Activated naive CD4-positive, alpha-beta T cell treated with anti-CD3 and anti-CD28 coated beads for 36 hours (primary cell): ENCODE measurements around the gene TRPM5. TPM values are rescaled to one million over a fixed set of nuclear protein-coding genes. Genes with fewer than 3 reads are reported as not detected.

Experiments
- CTCF ChIA-PET: fragments of 350-600 bp; sonication (Branson Sonifier 250); formaldehyde crosslinking; loops from one replicate; lab custom pipeline; 2021; ENCODE audit warnings: antibody characterized with exemption; lab: Charles Lee
- DNase-seq: peaks from one replicate; pipeline ENCODE4 v3.0.0-alpha.2; 2020
- H3K27ac Mint-ChIP-seq: one replicate; pipeline ENCODE4 v1.8.0; 2021; ENCODE audit warnings: mild to moderate bottlenecking, mixed read lengths
- H3K27me3 Mint-ChIP-seq: one replicate; pipeline ENCODE4 v1.8.0; 2021; ENCODE audit warnings: low read depth, mixed read lengths
- H3K36me3 Mint-ChIP-seq: one replicate; pipeline ENCODE4 v1.8.0; 2021; ENCODE audit warnings: low read depth, mixed read lengths
- H3K4me1 Mint-ChIP-seq: one replicate; pipeline ENCODE4 v1.8.0; 2021; ENCODE audit warnings: low read depth, mixed read lengths
- H3K4me3 Mint-ChIP-seq: one replicate; pipeline ENCODE4 v1.8.0; 2021; ENCODE audit warnings: mild to moderate bottlenecking, moderate library complexity, mixed read lengths
- H3K9me3 Mint-ChIP-seq: one replicate; pipeline ENCODE4 v1.8.0; 2021; ENCODE audit warnings: mixed read lengths
- intact Hi-C: fragments of 100-400 bp; cut with micrococcal nuclease; formaldehyde crosslinking; loops from one replicate; pipeline ENCODE4 v1.15.1; 2023
- total RNA-seq, 2 experiments: library from RNA; stranded (reverse); gene quantifications; one replicate each; pipeline ENCODE4 v1.2.3, GENCODE V29; 2021

The TRPM5 gene
- total RNA-seq, 2 experiments from 2014 or later, result not detected

DNA sequence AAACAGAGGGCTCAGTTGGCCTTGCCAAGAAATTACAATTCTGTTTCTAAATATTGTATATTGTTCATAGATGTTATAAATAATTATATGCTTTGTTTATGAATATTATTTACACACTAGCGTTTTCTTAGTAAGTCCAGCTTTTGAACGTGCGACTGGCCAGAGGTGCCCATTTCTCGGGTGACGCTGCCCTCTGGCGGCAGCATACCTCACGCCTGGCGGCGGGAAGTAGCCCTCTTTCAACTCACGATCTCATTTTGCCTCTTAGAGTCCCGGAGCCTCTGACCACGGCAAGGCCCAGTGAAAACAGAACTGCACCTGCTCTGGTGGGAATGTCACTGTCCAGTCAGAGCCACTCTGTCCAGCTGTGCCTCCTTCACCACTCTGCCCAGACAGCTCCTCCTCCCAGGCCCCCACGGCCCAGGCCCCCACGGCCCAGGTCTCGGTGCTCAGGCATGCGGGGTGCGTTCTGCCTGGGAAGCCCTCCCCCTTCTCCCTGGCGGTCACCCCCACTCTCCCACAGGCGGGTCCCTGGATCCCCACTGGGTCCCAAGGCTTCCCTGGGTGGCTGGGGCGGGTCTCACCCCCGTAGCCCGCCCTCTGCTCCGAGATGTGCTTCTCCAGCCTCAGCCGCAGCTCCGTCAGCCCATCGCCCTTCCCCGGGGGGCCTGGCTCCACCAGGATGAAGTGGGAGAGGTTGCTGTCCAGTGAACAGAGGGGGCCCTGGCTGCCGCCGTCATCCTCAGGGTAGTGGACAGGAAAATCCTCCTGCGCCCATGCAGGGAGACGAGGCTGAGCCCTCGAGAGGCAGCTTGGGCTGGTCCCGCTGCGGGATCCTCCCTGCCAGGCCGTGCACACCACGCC, 24.4 kb downstream of the TRPM5 start:
- CTCF ChIA-PET, result interaction anchor here (0.6 to 7.9 kb wide), 26 partner anchors 11 to 594 kb away, joined by 3 to 197 read pairs (median 4); partner anchors contain the start of genes C11orf21, TSPAN32 and TSSC4
- no peaks in the 10 kb centered on the region for H3K27me3 Mint-ChIP-seq
- peak; percentile 72 for DNase-seq
- intact Hi-C loops, result loop anchor here (1.0 kb wide), 5 partner anchors 20 to 254 kb away; partner anchors contain the start of gene TSSC4
- H3K27ac Mint-ChIP-seq, result no peak overlapping the region
- H3K4me1 Mint-ChIP-seq, result peaks cover 2% of the 10 kb centered on the region
- no peaks in the 10 kb centered on the region for H3K36me3 Mint-ChIP-seq
- H3K4me3 Mint-ChIP-seq, result no peak overlapping the region
- H3K9me3 Mint-ChIP-seq, result no peaks in the 10 kb centered on the region

DNA sequence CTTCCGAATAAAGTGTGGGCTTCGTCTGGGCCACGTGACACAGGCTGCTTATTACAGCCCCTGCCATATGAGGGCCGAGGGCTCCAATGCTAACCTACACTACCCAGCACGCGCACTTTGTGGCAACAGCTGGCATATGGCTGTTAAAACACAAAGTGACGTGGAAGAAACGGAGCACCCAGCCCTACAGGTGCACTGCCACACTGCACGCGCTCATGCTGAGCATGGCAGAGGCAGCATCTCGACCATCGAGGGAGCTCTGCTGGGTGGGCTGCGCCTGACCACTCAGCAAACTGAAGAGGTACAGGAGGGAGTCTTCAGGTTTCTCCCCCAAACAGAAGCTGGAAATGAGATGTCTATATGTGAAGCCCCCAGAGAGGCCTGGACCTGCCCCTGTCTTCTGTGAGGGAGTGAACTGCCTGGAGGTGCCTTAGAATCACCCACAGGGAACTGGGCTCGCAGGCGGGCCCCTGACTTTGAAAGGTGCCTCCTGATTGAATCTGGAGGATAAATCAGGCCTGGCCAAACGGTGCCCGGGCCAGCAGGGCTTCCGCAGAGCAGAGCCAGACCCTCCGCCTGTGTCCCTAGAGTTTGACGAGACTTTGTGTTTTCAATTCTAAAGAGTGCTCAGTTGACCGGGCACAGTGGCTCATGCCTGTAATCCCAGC, 25.5 kb downstream of the TRPM5 start:
- H3K9me3 Mint-ChIP-seq, result no peaks in the 10 kb centered on the region
- peaks cover 2% of the 10 kb centered on the region for H3K4me1 Mint-ChIP-seq
- CTCF ChIA-PET, result interaction anchor here (0.6 to 7.9 kb wide), 12 partner anchors 10 to 595 kb away, joined by 3 to 197 read pairs (median 16); partner anchors contain the start of genes C11orf21, TSPAN32 and TSSC4
- H3K36me3 Mint-ChIP-seq, result no peaks in the 10 kb centered on the region
- intact Hi-C loops, result no loop called here
- H3K27me3 Mint-ChIP-seq, result no peaks in the 10 kb centered on the region
- no peak overlapping the region for H3K27ac Mint-ChIP-seq
- H3K4me3 Mint-ChIP-seq, result no peak overlapping the region
- no peak for DNase-seq

DNA sequence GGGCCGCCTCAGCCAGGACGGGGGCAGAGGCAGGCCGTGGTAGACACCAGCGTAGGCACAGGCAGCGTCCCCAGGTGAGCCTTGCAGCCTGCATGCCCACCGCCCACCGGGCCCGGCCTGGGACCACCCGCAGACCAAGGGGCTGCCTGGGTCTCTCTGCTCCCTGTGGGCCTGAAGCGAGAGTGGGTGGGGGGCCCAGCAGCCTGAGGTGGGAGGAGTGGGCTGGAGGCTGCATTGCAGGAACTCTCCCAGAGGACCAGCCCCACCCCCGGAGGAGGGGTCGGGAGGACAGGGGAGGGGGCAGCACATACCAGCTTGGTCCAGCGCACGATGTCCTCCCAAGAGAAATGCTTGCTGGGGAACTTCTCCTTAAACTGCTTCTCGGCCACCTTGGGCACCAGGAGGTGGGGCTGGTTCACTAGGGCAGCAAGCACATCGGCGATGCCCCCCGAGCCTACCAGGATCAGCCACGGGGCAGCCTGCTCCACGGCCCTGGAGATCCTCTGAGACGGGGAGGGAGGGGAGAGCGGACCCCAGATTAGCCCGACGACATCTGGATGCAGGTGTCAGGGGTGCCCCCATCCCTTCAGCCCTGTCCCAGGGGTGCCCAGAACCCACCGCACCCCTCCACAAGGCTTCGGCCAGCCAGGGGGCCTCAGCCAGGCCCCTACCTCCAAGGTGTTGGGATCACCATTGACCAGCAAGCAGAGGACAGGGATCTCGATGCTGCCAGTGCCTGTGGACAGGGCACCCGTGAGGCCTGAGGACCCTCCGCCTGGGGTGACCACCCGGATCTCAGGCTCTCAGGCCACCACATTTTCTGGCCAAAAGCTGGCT, 26.2 kb downstream of the TRPM5 start:
- no peaks in the 10 kb centered on the region for H3K36me3 Mint-ChIP-seq
- H3K4me1 Mint-ChIP-seq, result peaks cover 2% of the 10 kb centered on the region
- H3K27me3 Mint-ChIP-seq, result no peaks in the 10 kb centered on the region
- CTCF ChIA-PET, result interaction anchor here (1.4 to 5.9 kb wide), 6 partner anchors 17 to 232 kb away, joined by 6 to 197 read pairs (median 24); partner anchors contain the start of genes C11orf21, TSPAN32 and TSSC4
- DNase-seq, result no peak
- H3K4me3 Mint-ChIP-seq, result no peak overlapping the region
- no peaks in the 10 kb centered on the region for H3K9me3 Mint-ChIP-seq
- H3K27ac Mint-ChIP-seq, result no peak overlapping the region
- intact Hi-C loops, result no loop called here

DNA sequence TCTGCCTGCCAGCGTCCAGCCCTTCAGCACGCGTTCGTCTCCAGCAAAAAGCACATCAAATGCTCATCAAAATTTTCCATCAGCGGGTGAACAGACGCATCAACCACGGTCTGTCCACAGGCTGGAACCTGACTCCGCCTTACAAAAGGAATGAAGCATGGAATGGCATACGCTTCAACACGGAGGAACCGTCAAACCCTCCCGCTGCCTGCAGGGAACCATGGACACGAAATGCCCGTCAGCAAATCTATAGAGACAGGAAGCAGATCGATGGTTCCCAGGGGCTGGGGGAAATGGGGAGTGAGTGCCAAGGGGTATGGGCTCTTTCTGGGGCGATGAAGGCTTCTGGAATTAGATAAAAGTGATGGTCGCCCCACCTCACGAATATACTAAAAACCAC, 27.5 kb downstream of the TRPM5 start:
- intact Hi-C loops, result no loop called here
- Mint-ChIP-seq H3K36me3 (no peaks in the 10 kb centered on the region), H3K4me1 (peaks cover 2% of the 10 kb centered on the region), H3K4me3 (no peak overlapping the region), H3K27me3 (no peaks in the 10 kb centered on the region), H3K9me3 (no peaks in the 10 kb centered on the region), H3K27ac (no peak overlapping the region)
- no peak for DNase-seq
- CTCF ChIA-PET, result interaction anchor here (1.4 kb wide), 1 partner anchor 111 kb away, joined by 18 read pairs; no protein-coding TSS in a partner anchor

DNA sequence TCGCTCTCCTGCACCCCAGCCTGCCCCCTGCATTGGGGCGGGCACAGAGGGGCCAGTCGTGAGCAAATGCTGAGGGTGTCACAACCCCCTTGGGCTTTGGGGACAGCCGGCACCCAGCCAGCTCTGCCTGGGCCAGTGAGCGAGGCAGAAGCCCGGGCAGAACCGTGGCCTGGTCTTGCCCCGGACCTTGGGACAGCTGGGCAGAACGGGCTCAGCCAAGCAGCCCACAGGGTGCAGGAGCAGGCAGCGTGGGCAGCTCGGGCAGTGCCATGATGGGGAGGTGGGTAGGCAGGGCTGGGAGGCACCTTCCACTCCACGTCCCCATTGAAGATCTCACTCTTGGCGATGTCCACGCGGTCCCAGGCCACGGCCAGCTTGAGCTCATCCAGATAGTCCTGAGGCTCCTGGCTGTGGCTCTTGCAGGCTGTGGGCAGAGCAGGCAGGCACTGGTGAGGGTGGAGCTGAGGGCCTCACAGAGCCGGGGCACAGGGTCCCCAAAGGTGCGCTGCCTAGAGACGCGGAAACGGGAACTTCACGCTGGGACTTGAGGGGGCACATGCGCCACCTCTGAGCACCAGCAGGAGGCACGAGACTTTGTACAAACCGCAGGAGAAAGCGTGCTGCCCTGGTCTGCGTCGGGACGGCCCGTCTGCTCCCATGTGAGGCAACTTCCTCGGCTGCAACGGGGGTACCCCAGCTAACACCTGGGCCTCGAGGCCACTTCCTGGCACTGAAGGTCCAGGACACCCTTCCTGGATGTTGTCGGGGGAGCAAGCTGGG, 28.5 kb downstream of the TRPM5 start:
- no peak overlapping the region for H3K27ac Mint-ChIP-seq
- CTCF ChIA-PET, result no interaction called here
- no peak for DNase-seq
- peaks cover 2% of the 10 kb centered on the region for H3K4me1 Mint-ChIP-seq
- intact Hi-C loops, result no loop called here
- no peaks in the 10 kb centered on the region for H3K36me3 Mint-ChIP-seq
- no peak overlapping the region for H3K4me3 Mint-ChIP-seq
- no peaks in the 10 kb centered on the region for H3K27me3 Mint-ChIP-seq
- H3K9me3 Mint-ChIP-seq, result no peaks in the 10 kb centered on the region

DNA sequence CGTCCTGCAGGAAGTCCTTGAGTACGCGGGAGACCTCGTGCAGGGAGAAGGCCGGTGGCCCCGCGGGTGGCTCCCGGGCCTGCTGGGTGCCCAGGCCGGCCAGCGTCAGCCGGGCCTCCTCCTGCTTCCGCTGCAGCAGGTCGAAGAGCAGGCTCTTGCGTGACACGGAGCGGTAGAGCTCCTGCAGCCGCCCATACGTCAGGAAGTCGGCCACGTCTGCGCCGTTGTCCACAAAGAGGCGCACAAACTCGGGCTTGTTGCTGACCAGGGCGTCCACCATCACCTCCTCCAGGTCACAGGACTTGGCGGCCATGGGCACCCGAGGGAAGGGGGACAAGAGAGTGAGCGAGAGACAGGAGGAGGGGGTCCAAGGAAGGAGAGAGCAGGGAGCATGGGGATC, 29.1 kb downstream of the TRPM5 start:
- Mint-ChIP-seq H3K4me1 (peaks cover 2% of the 10 kb centered on the region), H3K27me3 (no peaks in the 10 kb centered on the region), H3K4me3 (no peak overlapping the region), H3K9me3 (no peaks in the 10 kb centered on the region), H3K36me3 (no peaks in the 10 kb centered on the region), H3K27ac (no peak overlapping the region)
- CTCF ChIA-PET, result no interaction called here
- intact Hi-C loops, result no loop called here
- DNase-seq, result no peak

DNA sequence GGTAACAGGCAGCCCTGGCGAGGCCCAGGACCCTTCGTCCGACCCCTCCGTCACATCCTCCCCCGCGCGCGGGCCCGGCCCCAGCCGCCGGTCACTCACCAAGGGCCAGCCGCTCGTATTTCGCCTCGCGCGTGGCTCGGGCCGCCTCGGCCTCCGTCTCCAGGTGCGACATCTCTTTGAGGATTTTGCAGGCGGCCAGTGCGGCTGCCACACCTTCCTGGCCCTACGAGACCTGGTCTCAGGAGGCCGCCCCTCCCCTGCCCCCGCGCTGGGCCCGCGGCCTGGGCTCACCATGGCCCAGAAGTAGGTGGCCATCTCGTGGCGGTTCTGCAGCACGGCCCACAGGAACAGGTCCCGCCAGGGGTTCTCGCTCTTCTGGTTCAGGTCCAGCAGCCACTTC, 29.7 kb downstream of the TRPM5 start:
- no peaks in the 10 kb centered on the region for H3K9me3 Mint-ChIP-seq
- no peak for DNase-seq
- CTCF ChIA-PET, result no interaction called here
- H3K4me3 Mint-ChIP-seq, result no peak overlapping the region
- intact Hi-C loops, result no loop called here
- no peak overlapping the region for H3K27ac Mint-ChIP-seq
- no peaks in the 10 kb centered on the region for H3K4me1 Mint-ChIP-seq
- H3K27me3 Mint-ChIP-seq, result no peaks in the 10 kb centered on the region
- no peaks in the 10 kb centered on the region for H3K36me3 Mint-ChIP-seq

DNA sequence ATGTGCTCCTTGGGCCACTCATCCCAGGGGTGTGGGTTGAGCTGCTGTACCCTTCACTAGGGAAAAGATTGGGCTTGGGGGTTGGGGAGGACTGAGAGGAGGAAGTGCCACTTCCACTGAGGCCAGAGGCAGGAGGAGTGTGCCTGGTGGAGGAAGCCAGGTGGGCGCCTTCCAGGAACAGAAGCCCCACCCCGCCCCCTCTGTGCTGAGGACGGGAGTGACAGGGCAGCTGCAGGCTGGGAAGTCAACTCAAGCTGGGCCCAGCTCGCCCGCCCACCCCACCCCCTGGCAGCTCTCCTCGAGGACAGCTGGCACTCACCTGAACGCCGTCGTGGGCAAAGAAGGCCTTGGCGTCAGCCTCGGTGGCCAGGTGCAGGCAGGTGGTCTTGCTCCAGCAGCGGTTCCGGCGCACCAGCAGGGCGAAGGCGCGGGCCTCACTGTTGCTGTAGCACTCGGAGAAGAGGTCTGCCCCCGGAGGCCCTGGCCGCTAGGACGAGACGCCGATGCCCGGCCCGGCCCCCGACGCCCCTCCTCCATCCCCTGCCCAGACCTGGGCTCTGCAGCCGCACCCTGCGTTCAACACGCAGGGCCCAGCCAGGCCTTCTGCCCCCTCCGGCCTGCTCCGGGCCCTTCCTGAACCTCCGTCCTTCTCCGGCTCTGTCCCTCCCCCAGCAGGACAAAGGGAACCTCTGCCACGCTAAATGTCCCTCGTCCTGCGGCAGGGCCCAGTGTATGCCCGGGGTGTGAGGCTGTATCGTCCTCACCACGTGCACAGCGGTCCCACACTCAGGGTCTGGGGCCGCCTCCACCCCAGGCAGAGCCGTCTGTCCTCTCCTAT, 30.4 kb downstream of the TRPM5 start:
- intact Hi-C loops, result no loop called here
- no peaks in the 10 kb centered on the region for H3K36me3 Mint-ChIP-seq
- no peak overlapping the region for H3K4me3 Mint-ChIP-seq
- H3K4me1 Mint-ChIP-seq, result no peaks in the 10 kb centered on the region
- H3K9me3 Mint-ChIP-seq, result no peaks in the 10 kb centered on the region
- no peak overlapping the region for H3K27ac Mint-ChIP-seq
- no peak for DNase-seq
- CTCF ChIA-PET, result no interaction called here
- no peaks in the 10 kb centered on the region for H3K27me3 Mint-ChIP-seq

DNA sequence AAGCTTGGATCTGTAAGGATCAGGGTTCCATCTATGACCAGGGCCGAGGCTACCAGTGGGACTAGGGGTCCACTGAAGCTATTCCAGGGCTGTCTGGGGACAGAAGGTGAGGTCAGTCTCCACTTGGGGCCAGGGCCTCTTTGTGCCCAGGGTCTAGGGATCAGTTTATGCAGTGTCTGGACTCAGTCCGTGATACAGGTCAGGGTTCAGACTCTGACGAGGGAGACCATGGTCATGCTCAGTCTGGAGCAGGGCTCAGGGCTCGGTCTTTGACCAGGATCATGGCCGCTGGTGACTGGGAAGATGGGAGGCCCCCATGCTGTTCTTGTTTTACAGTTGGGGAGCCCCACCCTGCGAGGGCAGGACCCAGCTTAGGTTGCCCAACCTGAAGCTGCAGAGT, 32.0 kb downstream of the TRPM5 start:
- CTCF ChIA-PET, result interaction anchor here (0.6 to 2.0 kb wide), 3 partner anchors 10 to 753 kb away, joined by 3 to 7 read pairs (median 4); no protein-coding TSS in a partner anchor
- Mint-ChIP-seq H3K4me3 (no peak overlapping the region), H3K4me1 (no peaks in the 10 kb centered on the region), H3K9me3 (no peaks in the 10 kb centered on the region), H3K27ac (no peak overlapping the region), H3K27me3 (no peaks in the 10 kb centered on the region), H3K36me3 (no peaks in the 10 kb centered on the region)
- intact Hi-C loops, result no loop called here
- no peak for DNase-seq

DNA sequence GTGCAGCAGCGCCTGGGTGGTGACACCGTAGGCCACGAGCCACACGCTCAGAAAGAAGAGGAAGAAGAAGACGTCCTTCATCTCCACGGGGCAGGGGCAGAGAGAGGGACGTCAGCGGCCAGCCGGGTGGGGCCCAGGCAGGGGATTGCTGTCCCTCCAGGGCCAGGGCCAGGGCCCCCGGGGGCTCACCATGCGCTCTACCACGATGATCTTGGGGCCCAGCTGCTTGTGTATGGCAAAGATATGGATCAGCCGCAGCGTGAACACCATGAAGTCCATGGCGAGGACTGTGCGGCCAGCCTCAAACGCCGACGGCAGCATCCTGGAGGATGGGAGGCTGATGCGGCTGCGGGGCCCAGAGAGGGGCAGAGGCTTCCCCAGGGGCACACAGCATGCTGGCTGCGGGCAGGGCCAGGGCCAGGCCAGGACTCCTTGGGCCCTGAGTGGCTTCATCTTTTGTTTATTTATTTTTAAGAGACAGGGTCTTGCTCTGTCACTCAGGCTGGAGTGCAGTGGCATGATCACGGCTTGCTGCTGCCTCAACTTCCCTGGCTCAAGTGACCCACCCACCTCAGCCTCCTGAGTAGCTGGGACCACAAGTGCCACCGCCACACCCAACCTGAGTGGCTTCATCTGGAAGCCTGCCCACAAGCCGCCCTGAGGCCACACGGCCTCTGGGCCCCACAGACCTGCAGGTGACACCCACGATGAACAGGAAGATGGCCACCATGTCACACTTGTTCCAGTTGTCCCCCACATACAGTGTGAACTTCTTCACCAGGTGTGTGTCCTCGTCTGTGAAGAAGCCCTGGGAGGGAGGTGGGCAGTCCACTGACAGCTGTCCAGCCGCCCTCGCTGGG, 32.6 kb downstream of the TRPM5 start:
- Mint-ChIP-seq H3K36me3 (no peaks in the 10 kb centered on the region), H3K27me3 (no peaks in the 10 kb centered on the region), H3K4me1 (no peaks in the 10 kb centered on the region), H3K27ac (no peak overlapping the region), H3K4me3 (no peak overlapping the region), H3K9me3 (no peaks in the 10 kb centered on the region)
- CTCF ChIA-PET, result interaction anchor here (0.6 to 2.0 kb wide), 3 partner anchors 10 to 753 kb away, joined by 3 to 7 read pairs (median 4); no protein-coding TSS in a partner anchor
- no peak for DNase-seq
- intact Hi-C loops, result no loop called here
